Hematopoietic multipotent progenitor cell treated with erythropoietin and hydrocortisone succinate and interleukin-3 and kit ligand, for 4 days (in vitro differentiated cells): ENCODE data around the gene NPM3.

Experiments used
- DNase-seq: peaks from one replicate; pipeline ENCODE4 v3.0.0-alpha.2; 2015

Gene NPM3

DNA sequence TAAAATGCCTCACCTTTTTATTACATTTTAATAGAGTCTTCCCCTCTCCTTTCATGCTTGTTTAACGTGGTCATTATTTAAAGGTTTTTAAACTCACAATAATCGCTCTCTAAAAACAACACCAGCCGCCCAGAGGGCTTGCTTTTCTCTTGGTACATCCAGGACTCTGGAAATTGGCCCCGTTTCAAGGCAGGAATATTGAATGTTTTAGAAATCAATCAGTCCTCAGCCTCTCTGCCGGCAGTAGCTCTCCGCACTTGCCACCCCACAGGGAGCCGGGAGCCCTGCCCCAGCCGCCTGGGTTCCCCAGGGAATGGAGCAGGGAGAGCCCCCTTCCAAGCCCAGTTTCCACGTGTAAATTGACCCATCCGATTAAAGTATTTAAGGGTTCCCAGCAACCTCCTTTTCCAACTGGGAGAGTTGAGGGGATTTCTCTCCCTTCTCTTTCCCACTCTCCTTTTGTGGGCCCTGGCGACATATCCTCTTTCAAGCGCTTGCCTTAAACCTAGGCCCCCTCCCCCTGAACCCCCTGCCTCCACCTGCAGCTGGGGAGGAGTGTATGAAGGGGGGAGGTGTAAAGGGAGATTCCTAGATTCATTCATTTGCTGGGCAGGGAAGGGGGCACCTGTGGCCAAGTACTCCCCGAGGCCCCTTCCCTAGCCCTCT is 9.2 kb downstream of the NPM3 start:
- DNase-seq = no peak

DNA sequence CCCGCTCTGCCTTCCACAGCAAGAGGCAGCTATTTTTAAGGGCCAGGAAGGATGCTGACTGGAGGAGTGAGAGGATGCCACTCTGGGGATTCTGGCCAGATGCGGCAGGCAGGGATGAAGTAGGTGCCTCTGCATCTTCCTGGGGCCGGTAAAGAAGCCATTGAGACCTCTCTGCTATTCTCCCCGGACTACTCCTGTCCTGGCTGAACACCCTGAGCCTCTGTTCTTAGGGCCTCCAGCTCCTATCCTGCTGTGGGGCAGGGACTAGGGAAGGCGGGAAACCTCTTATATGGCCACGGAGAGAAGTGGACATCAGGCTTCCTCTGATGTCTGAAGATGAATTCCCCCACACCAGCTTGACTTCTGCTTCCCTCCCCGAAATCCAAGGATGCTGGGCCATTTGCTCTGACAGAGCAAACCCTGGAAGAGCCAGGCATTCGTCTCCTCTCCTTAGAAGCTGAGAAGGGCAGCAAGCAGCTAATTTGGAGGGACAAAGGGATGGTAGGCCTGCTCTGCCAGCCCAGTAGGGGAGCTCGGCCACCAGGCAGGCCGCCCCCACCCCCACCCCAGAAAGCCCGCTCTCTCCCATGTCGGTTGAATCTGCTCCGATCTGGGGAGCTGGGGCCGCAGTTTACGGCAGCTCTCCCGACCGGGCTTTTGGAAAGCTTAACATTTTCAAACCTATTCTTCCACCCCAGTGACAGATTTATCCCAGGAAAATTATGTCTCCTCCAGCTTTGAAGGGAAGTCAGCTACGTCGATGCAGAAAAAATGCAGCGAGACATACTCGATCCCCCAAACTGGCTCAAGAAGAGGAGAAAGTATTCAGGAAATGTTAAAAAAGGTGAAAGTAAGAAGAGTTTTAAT is 10.1 kb downstream of the NPM3 start:
- no peak for DNase-seq

DNA sequence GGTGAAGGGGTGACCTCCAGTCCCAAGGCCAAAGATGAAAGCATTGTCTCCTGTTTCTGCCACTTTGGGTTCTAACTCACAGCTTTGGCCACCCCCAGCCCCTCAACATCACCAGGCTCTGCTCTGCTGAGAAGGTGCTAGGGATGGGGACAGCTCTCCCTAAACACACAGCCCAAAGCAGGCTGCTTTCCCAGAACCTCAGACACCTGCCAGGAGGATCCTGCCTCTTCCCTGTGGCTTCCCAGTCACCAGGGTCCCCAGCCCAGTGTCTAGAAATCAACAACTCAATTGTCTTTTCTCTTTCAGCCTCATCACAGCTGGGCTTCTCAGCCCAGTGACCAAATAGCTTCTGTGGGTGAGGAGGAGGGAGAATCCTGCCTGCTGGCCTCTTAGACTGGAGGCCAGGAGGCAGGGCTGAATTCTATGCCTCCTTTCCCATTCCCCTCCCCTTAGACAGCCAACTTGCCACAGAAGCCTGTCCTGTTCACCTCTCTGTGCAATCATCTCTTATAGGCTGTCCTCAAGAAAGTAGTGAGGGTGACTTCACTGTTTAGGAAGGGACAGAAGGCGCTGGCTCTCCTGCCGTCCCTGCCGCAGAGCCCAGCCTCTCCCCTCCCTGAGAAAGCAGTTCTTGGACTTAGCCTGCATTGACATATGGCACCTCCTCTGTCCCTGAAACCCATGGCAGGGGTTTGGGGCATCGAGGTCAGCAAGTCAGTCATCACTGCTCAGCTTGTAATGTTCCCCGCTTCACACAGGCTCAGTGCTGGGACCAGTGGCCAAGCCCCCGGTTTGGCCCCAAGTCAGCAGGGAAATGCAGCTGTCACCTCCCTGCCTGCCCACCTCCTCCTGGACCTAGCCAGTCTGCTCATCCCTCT is 11.0 kb downstream of the NPM3 start:
- DNase-seq = no peak

DNA sequence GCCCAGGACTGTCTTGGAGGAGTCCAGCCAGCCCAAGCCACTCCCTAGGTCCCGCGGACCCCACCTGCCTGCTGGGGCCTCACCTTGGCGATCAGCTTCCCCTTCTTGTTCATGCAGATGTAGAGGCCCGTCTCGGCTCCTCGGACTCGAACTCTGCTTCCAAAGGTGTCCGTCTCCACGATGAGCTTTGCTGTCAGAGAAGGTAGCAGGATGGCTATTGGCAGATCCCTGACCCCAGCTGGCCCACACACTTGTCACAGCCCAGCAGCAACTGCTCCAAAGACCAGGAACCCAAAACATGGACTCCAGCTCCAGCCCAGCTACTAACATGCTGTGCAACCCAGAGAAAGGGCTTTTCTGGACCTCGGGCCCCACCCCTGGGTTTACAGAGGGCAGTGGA is 11.9 kb downstream of the NPM3 start:
- no peak for DNase-seq

DNA sequence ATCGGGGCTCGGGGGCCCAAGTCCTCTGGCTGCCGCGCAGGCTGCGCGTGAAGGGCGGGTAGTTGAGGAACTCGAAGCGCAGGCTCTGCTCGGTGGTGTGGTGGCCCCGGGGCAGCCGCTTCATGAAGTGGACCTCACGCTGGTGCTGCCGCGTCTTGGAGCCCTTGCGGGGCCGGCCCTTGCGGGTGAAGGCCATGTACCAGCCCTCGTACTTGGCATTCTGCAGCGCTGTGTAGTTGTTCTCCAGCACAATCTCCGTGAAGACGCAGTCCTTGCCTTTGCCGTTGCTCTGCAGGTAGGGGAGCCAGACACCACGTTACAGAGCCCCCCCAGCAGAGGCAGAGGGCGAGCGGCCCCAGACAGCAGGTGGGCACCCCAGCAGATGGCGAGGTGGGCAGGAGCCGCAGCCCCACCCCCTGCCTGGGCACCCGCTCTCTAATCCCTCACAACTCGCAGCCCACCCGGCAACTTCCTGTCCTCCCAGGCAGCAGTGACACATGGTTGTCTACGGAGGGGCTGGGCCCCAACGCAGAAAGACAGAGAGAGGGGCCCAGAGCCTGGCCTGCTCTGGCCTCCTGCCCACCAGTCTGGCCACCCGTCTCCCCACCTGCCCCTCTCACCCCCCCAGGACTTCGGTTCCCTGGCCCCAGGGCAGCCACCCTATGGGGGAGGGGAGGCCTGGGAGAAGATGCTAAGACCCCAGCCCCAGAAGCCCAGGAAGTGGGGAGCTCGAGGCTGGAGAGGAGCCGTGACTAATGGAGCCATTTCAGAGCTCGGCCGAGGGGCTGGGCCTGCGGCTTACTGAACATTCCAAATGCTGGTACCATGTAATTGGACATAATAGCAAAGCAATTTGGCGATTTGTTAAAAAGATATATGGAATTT is 12.7 kb downstream of the NPM3 start:
- DNase-seq = no peak

DNA sequence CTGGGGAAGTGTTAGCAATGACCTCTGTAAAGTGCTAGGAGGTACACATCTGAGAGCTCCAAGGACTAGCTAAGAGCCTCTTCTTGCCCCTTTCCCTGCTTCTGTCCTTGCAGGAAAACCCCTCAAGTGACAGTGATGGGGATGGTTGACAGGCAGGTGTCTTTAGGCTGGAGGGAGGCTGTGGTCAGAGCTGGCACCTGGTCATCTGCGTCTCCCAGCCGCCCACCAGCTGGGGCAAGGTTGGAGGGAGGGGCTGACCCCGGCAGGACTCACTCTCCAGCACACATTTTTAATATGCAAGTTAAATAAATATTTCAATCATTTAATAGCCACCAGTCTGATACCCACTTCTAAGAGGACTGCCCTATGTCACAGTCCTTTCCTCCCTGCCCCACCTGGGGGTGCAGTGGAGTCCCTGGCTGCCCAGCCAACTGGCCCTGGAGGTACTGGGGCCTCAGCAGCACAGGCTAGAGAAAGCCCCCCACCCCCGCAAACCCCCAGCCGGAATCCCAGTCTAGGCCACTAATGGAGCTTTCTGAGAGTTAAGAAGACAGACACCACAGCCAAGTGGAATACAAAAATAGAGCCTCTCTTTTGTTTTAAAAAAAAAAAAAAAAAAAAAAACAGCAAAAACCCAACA is 13.6 kb downstream of the NPM3 start:
- DNase-seq = no peak

DNA sequence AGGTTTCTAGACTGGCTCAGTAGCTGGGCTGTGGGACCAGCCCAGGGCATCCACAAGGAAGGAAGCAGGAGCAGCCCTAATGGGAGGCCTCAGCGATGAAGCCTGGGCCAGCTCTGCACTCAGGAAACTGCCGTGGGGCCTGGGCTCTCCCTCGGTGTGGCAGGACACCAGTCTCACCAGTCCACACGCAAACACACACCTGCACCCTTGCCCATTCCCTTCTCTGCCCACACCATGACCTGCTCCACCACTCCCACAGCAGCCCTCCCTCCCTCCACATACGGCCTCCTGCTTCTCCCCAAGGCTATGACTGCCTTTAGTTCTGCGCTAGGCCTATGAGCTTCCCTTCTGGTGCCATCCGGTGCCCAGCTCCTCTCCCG is 14.5 kb downstream of the NPM3 start:
- no peak for DNase-seq

DNA sequence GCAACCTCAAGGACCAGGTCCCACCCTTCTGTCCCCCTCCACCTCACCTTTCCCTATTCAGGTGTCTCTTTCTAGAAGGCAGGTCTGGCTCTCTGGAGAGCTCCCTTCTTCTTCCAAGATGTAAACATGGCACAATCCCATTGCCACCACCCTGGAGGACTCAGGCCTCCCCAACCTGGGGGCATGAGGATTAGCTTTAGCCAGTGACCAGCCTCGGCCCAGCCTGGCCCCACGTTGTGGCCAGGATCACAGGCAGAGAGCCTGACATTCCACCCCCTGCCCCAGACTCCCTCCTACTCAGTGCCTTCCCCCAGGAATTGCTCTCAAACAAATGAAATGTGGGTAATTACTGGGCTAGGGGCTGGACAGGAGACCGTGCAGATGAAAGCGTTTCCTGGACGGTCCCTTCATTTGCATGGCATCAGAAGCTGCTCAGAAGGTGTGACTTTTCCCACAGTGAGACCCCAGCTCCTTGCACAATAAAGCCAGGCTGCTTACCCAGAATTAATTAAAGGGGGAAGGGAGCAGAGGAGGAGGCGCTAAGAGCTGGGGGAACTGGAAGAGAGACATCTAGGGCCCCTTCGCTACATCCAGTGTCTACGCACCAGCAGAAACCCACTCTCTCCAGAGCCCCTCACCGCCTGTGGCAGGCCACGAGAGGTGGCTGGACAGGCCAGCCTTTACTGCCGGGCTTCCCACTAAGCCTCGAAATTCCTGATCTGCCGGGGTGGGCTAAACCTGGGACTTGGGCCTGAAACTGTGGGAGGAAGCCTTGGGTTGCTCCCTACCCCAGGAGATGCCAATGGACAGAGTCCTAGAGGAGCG is 15.1 kb downstream of the NPM3 start:
- DNase-seq = no peak

DNA sequence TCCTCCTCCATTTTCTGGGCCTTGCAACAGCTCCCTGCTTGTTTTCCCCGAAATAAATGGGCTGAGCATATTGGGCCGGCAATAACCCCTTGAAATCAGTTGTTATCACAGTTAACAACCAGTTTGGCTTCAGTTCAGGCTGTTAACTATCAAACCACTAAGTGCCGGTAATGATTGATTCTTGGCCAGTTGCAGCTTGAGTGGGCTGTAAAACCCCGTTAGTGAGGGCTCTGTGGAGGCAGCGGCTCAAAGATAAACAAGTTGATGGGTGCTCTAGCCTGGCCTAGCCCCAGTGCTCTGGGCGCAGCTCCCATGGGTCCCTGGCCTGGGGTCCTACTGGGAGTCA is 15.7 kb downstream of the NPM3 start:
- no peak for DNase-seq

DNA sequence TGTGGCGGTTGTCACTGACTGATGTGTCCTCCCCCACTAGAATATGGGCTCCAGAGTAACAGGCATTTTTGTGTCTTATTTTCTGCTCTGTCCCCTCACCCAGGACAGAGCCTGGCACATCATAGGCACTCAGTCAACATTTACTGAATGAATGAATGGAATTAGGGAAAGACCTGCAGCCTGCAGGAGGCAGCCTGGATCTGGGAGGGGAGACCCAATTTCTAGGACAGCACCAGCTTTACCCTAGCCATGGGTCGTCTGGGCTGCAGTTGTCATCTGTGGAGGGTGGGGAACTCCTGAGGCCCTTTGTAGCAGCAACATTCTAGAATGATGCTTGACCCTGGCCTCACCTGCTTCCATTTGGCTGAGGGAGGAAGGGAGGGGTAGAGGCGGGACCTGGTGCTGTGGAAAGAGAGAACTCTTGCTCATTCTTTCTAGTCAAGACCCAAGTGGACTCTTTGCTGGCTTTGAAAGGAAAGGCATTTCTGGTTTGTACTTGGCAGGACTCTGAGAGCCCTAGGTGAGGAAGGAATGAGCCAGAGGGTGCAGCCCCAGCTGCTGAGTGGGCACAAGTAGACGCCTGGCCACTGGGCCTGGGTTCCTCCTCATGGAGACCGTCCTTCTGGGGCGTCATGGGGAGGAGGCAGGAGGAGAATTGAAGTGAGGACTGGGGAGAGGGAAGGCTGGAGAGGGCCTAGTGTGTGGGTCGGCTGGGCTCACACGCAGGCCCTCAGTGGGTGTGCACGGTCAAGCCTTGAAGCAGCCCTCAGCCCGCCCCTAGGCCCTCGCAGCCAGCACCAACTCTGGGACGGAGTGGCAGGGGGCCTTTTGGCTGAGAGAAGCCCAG is 16.3 kb downstream of the NPM3 start:
- no peak for DNase-seq

DNA sequence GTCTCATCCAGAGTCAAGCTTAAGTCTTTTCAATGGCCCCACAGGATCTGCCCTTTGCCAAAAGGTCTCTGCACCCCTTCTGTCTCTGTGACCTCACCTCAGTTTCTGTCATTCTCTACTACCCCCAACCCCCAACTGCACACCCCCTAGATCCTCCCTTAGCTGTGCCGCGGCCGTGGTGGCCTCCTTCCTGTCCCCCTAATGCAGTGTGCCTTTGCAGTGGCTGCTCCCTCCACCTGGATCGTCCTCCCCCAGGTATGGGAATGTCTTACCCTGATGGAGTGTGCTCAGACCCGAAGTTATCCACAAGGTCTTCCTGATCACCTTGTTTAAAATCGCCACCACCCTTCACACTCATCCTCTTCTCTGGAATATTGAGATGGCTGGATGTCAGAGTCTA is 16.9 kb downstream of the NPM3 start:
- no peak for DNase-seq

DNA sequence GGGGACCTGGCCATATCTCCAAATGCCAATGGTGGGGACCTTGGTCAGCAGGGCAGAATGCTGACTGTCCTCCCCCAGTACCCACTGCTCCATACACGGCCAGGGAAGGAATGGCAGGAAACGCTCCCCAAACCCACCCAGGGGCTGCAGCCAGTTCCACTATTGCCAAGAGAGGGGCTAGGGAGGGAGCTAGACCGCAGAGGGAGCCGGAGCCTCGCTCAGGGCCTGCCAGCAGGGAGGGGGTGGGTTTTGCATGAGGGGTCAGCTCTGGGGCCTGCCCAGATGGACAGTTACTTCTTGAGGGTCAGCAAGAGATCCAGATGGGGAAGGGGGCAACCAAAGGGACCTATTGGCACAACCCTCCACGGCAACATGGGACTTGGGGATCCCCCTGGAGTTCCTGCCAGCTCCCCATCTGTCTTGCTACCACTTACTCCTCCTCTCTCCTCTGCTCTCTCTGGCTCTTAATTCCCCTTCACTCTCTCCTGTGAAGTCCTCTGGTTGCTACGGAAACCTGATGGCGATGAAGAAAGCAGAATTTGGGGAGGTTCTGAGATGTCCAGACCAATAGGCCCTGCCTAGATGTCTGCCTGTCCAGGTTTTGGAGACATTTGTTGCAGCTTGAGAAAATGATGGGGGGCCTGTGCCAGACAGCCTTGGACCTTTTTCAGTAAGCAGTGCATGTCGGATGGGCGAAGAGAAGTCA is 20.0 kb downstream of the NPM3 start:
- no peak for DNase-seq

DNA sequence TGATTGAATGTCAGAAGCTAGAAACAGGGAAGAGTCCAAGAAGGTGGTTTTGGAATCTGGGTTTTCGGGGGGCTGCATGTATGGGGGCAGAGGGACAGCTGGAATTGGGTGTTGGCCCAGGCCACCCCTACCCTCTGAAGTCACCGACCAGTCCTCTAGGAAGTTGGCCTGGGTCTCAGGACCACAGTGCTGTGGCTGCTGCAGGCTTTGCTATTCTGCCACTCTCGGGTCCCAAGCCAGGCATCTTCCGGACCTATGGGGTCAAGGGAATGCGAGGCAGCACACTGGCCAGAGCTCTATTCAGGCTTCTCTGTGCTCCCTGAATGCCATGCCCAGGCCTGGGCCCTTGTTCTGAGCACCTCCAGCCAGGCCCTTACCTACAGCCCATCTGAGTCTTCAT is 20.5 kb downstream of the NPM3 start:
- no peak for DNase-seq

DNA sequence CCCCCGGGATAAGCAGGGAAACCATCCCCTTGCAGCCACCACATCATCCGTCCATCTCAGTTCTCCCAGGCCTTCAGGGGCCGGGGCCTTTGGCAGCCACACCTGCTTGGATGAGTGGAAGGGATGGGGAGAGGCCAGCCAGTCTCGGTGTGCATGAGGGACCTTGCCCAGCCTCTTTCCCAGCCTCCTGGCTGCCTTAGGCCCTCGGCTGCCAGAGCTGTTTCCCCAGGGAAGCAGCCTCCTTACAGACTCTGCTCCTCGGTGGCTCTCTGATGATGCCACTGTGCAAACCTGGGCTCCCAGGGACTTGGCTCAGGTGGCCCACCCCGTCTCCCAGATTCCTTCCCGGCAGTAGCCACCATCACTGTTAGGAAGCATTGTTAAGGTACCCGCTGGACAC is 22.0 kb downstream of the NPM3 start:
- no peak for DNase-seq

DNA sequence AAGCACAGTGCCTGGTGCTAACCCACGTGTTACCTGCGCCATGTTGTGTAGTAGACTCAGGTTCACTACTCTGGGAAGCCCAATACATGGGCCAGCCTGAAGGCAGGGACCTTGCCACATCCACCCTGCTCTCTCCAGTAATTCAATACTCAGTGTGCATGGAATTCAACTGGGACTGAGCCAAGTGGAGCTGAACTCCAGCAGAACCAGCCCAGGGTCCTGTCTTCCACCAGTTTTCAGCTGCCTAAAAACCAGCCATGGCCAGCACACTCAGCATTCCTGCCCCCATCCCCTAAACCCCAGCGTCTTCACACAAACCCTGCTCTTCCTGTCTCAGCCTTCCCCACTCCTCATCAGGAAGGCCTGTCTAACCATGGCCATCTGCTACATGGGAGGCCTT is 22.7 kb downstream of the NPM3 start:
- no peak for DNase-seq

DNA sequence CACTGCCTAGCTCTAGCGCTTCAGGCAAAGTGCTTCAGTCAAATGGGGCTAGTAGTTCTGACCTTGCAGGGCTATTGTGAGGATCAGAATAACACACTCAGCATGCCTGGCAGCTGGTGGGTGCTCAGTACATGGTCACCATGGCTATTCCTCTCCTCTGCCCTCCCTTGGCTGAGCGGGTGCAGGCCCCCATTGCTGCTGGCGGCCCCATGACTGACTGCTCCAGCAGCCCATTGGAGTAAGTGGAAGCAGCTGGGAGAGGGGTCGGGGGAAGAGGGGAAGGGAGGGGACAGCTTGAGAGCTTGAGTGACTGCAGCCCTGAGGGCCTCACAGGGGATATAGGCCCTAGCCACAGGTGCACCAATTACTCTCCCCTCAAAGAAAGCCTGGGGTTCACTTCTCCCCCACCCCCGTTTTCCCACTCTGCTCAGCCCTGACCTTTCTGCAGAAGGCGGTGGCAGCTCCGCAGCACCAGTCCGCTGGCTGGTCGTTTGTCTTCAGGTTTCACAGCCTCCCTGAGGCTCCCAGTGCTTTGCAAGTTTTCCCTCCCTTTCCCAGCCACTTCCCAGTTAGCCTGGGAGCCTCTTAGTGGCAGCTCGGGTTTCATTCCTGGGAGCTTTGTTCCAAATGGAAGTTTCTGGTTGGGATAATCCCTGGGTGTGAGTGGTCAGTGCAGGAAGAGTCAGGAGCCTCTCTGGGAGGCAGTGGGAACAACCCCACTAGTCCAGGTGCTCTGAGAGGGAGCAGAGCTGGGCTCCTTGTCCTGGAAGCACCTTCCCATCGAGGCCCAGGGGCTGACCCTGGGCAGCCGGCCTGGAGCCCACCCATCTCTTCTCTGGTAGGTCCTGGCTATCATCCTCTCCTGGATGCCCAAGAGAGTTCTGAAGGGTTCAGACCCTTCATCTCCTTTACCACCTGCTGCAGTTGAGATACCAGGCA is 23.7 kb downstream of the NPM3 start:
- no peak for DNase-seq

DNA sequence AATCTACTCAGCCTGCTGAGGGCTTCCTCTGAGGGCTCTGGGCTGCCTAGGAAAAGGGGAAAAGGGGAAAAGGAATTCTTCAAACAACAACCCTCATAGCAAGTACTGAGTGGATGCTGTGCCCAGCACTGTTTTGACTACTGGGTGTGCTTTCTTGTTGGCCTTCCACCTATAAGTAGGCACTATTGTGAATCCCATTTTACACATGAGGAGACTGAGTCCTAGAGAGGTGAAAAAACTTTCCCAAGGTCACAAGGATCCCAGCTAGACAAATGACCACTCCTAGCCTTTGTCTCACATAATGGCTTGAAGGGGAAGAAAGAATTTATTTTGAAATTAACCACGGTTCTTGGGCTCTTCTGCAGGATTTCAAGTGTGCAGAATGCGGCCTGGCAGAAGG is 24.4 kb downstream of the NPM3 start:
- no peak for DNase-seq

DNA sequence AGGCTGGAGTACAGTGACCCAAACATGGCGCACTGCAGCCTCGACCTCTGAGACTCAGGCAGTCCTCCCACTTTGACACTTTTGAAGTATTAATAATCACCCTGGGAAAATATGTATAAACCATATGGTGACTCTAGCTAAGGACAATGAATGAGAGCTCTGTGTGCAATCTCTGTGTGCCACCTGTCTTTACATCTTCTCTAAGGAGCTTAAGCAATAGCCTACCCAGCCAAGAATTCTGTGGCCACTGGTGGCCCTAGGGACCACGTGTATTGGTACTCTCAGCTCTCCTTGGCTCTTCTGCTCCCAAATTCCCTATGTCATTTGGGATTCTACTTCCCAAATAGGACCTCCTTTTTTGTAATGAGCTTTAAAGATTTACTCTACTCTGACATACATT is 31.0 kb downstream of the NPM3 start:
- DNase-seq = no peak
